HepG2 (cell line): ENCODE data around the gene SEMA3F. TPM values are rescaled to one million over a fixed set of nuclear protein-coding genes. Genes with fewer than 3 reads are reported as not detected.

Experiments used
- ATF1 ChIP-seq: IDR thresholded peaks from 2 replicates; pipeline ENCODE4 v1.6.1; 2016; ENCODE audit warnings: mild to moderate bottlenecking, control low read depth
- CENPT ChIP-seq: sonication (generic); formaldehyde crosslinking; IDR thresholded peaks from 2 replicates; pipeline ENCODE4 v1.8.0; 2022; ENCODE audit warnings: low read depth, mild to moderate bottlenecking, moderate library complexity, missing genetic modification reagents
- CREM ChIP-seq, 2 experiments: sonication (generic) in 1 of 2; formaldehyde crosslinking in 1 of 2; IDR thresholded peaks; 2 replicates each; pipeline versions ENCODE4 v1.4.0 to v1.6.1; 2016 to 2020; ENCODE audit warnings: antibody characterized with exemption in 1 of 2, mild to moderate bottlenecking in 1 of 2, missing genetic modification reagents in 1 of 2
- DZIP1 ChIP-seq: sonication (generic); formaldehyde crosslinking; IDR thresholded peaks from 2 replicates; pipeline ENCODE4 v1.5.0; 2020; ENCODE audit warnings: mild to moderate bottlenecking, missing genetic modification reagents
- GRHL1 ChIP-seq: sonication (generic); formaldehyde crosslinking; conservative IDR thresholded peaks from 2 replicates; pipeline ENCODE4 v1.8.0; 2022; ENCODE audit warnings: missing genetic modification reagents
- HIVEP1 ChIP-seq: sonication (generic); formaldehyde crosslinking; IDR thresholded peaks from 2 replicates; pipeline ENCODE4 v1.4.0; 2020; ENCODE audit warnings: mild to moderate bottlenecking, missing genetic modification reagents
- JARID2 ChIP-seq: sonication (generic); formaldehyde crosslinking; IDR thresholded peaks from 2 replicates; pipeline ENCODE4 v1.8.1; 2023; ENCODE audit warnings: missing genetic modification reagents, inconsistent platforms; ENCODE audit not compliant: insufficient replicate concordance
- MNT ChIP-seq: fragments of 450-650 bp; IDR thresholded peaks from 2 replicates; pipeline ENCODE4 v1.6.1; 2016
- NKX3-1 ChIP-seq: sonication (generic); formaldehyde crosslinking; IDR thresholded peaks from 2 replicates; pipeline ENCODE4 v1.5.0; 2020; ENCODE audit warnings: missing genetic modification reagents
- PCBP2 ChIP-seq: fragments of 200-400 bp; formaldehyde crosslinking; optimal IDR thresholded peaks from 2 replicates; pipeline ENCODE3; 2018; ENCODE audit warnings: low read length, low read depth; ENCODE audit not compliant: poor library complexity, severe bottlenecking
- ZBTB20 ChIP-seq: sonication (generic); formaldehyde crosslinking; IDR thresholded peaks from 2 replicates; pipeline ENCODE4 v1.8.1; 2023; ENCODE audit warnings: missing genetic modification reagents, low read depth, mild to moderate bottlenecking, borderline replicate concordance
- ZBTB34 ChIP-seq: sonication (generic); formaldehyde crosslinking; IDR thresholded peaks from 2 replicates; pipeline ENCODE4 v1.8.0; 2022; ENCODE audit warnings: mild to moderate bottlenecking, missing genetic modification reagents
- ZBTB4 ChIP-seq: sonication (generic); formaldehyde crosslinking; IDR thresholded peaks from 2 replicates; pipeline ENCODE4 v1.4.0; 2020; ENCODE audit warnings: missing genetic modification reagents, mild to moderate bottlenecking, borderline replicate concordance
- ZFP36 ChIP-seq: fragments of 150-350 bp; IDR thresholded peaks from 2 replicates; pipeline ENCODE4 v1.6.1; 2018; ENCODE audit warnings: borderline replicate concordance, low read length, low read depth; ENCODE audit not compliant: partially characterized antibody
- ZMYM2 ChIP-seq: sonication (generic); formaldehyde crosslinking; IDR thresholded peaks from 2 replicates; pipeline ENCODE4 v1.8.0; 2022; ENCODE audit warnings: mild to moderate bottlenecking, missing genetic modification reagents
- ZMYM4 ChIP-seq: sonication (generic); formaldehyde crosslinking; IDR thresholded peaks from 2 replicates; pipeline ENCODE4 v1.8.1; 2023; ENCODE audit warnings: mild to moderate bottlenecking, missing genetic modification reagents
- ZNF160 ChIP-seq: sonication (generic); formaldehyde crosslinking; IDR thresholded peaks from 2 replicates; pipeline ENCODE4 v1.8.0; 2022; ENCODE audit warnings: mild to moderate bottlenecking, inconsistent platforms, missing genetic modification reagents
- ZNF207 ChIP-seq: fragments of 450-650 bp; IDR thresholded peaks from 2 replicates; pipeline ENCODE4 v1.6.1; 2016; ENCODE audit warnings: antibody characterized with exemption, borderline replicate concordance
- polyA plus RNA-seq, 8 experiments: library from polyadenylated mRNA; depleted of rRNA in 3 of 8; stranded (reverse) in 7 of 8; unstranded in 1 of 8; fragments of >200 nt; fragmentation: Illumina TruSeq in 4 of 8; extraction: Trizol in 4 of 8; gene quantifications; 2 replicates each; pipeline versions ENCODE4 v1.2.1 to v1.2.3, GENCODE V29; 2011 to 2016; ENCODE audit warnings: low read depth in 4 of 8, missing spikeins in 1 of 8, mixed read lengths in 1 of 8; ENCODE audit not compliant: insufficient read depth in 1 of 8
- total RNA-seq, 5 experiments: library from RNA; depleted of rRNA; stranded (reverse); fragments of >200 nt; fragmentation: Illumina TruSeq; extraction: Trizol; gene quantifications; 2 replicates each; pipeline ENCODE4 v1.2.3, GENCODE V29; 2016; ENCODE audit warnings: low read depth in 1 of 5

The SEMA3F gene
- total and polyA plus RNA-seq, 2 of the 13 experiments (the other 11 are each of a cell fraction or from before 2014, with no cell fraction given), result 7.6 to 17.2 TPM

GRCh38 chr3:50194128-50194902 lies 39.2 kb downstream of the SEMA3F start (continued):
- TF ChIP-seq DZIP1, result no peak; the same call in 1 of the 2 replicates
- TF ChIP-seq ZBTB4, result no peak
- no peak for TF ChIP-seq CENPT (CRISPR knock-in tag)
- TF ChIP-seq ZNF207, result no peak
- TF ChIP-seq ZFP36, result no peak
- TF ChIP-seq ZBTB20 (CRISPR knock-in tag), result no peak; the same call in 1 of the 2 replicates
- no peak for TF ChIP-seq CREM (IDR thresholded peaks at IDR 0.05)
- TF ChIP-seq CREM (CRISPR knock-in tag; IDR thresholded peaks at IDR 0.05), result no peak
- TF ChIP-seq MNT, result no peak
- TF ChIP-seq ZBTB34, result no peak
- no peak for TF ChIP-seq PCBP2
- no peak for TF ChIP-seq ZNF160
- no peak for TF ChIP-seq HIVEP1 (CRISPR knock-in tag)
- TF ChIP-seq JARID2 (CRISPR knock-in tag), result no peak
- TF ChIP-seq NKX3-1 (CRISPR knock-in tag), result no peak
- no peak for TF ChIP-seq ATF1 (CRISPR knock-in tag)
- TF ChIP-seq GRHL1, result no peak
- TF ChIP-seq ZMYM4 (CRISPR knock-in tag), result no peak
- no peak for TF ChIP-seq ZMYM2 (CRISPR knock-in tag)
